Endothelial cell of umbilical vein (primary cell): ENCODE data around the gene PLA2R1. TPM values are rescaled to one million over a fixed set of nuclear protein-coding genes. Genes with fewer than 3 reads are reported as not detected.

Experiments
- BruUV-seq: library from RNA; stranded (reverse); fragments of 400-500 nt; replicated peaks from 2 replicates; lab custom pipeline; 2021; lab: Mats Ljungman, UMichigan
- CTCF ChIA-PET: fragments of 300-600, 350-600 bp; sonication (Branson Sonifier 250); formaldehyde crosslinking; loops from one replicate; lab custom pipeline; 2021; ENCODE audit warnings: antibody characterized with exemption, inconsistent platforms; lab: Charles Lee
- POLR2A ChIA-PET: fragments of 300-600, 350-600 bp; sonication (Branson Sonifier 250); formaldehyde crosslinking; loops from one replicate; lab custom pipeline; 2021; ENCODE audit warnings: antibody characterized with exemption, inconsistent platforms; lab: Charles Lee
- DNase-seq: peaks from one replicate; pipeline ENCODE4 v3.0.0-alpha.2; 2011; ENCODE audit warnings: low read depth, low spot score
- FAIRE-seq: peaks from 2 replicates; lab custom pipeline; 2011; peaks lifted over from hg19 to GRCh38; lab: Jason Lieb, UNC
- H2AFZ ChIP-seq: 2 replicates; pipeline ENCODE4 v1.6.0; 2012; ENCODE audit warnings: low read depth, low read length, control low read depth, inconsistent platforms
- H3K27ac ChIP-seq: 2 replicates; pipeline ENCODE4 v1.5.1; 2011; ENCODE audit warnings: low read depth, mild to moderate bottlenecking, control low read depth, low read length, moderate library complexity; ENCODE audit not compliant: insufficient read depth
- H3K27me3 ChIP-seq, 2 experiments: 2 replicates each; pipeline versions ENCODE4 v1.6.0 to v1.6.1; 2011; ENCODE audit warnings: low read length in 2 of 2, mixed read lengths in 1 of 2; ENCODE audit not compliant: control insufficient read depth in 2 of 2, insufficient read depth in 2 of 2
- H3K36me3 ChIP-seq, 2 experiments: 2 replicates in 1 of 2; 3 replicates in 1 of 2; pipeline ENCODE4 v1.5.1; 2011; ENCODE audit warnings: low read length in 2 of 2, mild to moderate bottlenecking in 1 of 2, moderate library complexity in 1 of 2; ENCODE audit not compliant: control insufficient read depth in 2 of 2, insufficient read depth in 2 of 2; ENCODE audit errors: extremely low read depth in 1 of 2
- H3K4me1 ChIP-seq: 3 replicates; pipeline ENCODE4 v1.5.1; 2011; ENCODE audit warnings: mild to moderate bottlenecking, low read length; ENCODE audit not compliant: control insufficient read depth, insufficient read depth; ENCODE audit errors: extremely low read depth
- H3K4me2 ChIP-seq: 2 replicates; pipeline ENCODE4 v1.6.1; 2011; ENCODE audit warnings: low read length, control low read depth, mixed read lengths; ENCODE audit not compliant: insufficient read depth
- H3K4me3 ChIP-seq, 3 experiments: fragments of 200-600 bp in 1 of 3; sonication (generic), shearing (Covaris generic) in 1 of 3; replicated peaks in 1 of 3; 2 replicates each; pipeline ENCODE4 v1.5.1; 2011 to 2016; ENCODE audit warnings: control low read depth in 3 of 3, low read length in 3 of 3, mild to moderate bottlenecking in 2 of 3, inconsistent platforms in 1 of 3, low read depth in 1 of 3, moderate library complexity in 1 of 3; ENCODE audit not compliant: insufficient read depth in 1 of 3
- H3K79me2 ChIP-seq: 2 replicates; pipeline ENCODE4 v1.6.0; 2012; ENCODE audit warnings: low read length, inconsistent platforms; ENCODE audit not compliant: control insufficient read depth, insufficient read depth
- H3K9ac ChIP-seq: replicated peaks from 2 replicates; pipeline ENCODE3; 2011; ENCODE audit warnings: low read length, control low read depth; ENCODE audit not compliant: insufficient read depth; ENCODE audit errors: extremely low read depth
- H3K9me1 ChIP-seq: replicated peaks from 3 replicates; pipeline ENCODE4 v1.6.0; 2011; ENCODE audit warnings: mild to moderate bottlenecking, low read length; ENCODE audit not compliant: control insufficient read depth, insufficient read depth; ENCODE audit errors: extremely low read depth
- H3K9me3 ChIP-seq: replicated peaks from 2 replicates; pipeline ENCODE4 v1.5.1; 2012; ENCODE audit warnings: low read length, inconsistent platforms; ENCODE audit not compliant: control insufficient read depth, insufficient read depth
- H4K20me1 ChIP-seq: replicated peaks from 2 replicates; pipeline ENCODE3; 2011; ENCODE audit warnings: mild to moderate bottlenecking, low read length; ENCODE audit not compliant: control insufficient read depth, insufficient read depth; ENCODE audit errors: extremely low read depth
- CTCF ChIP-seq, 2 donors: IDR thresholded peaks; 1 replicate in 1 of 2; 2 replicates in 1 of 2; pipeline ENCODE4 v1.5.1; 2011; ENCODE audit warnings: low read length in 2 of 2, mild to moderate bottlenecking in 2 of 2, moderate library complexity in 2 of 2, control low read depth in 1 of 2, inconsistent platforms in 1 of 2, low read depth in 1 of 2; ENCODE audit not compliant: insufficient read depth in 1 of 2; ENCODE audit errors: extremely low read depth in 1 of 2
- EZH2 ChIP-seq: IDR thresholded peaks from 2 replicates; pipeline ENCODE4 v1.6.1; 2012; ENCODE audit warnings: borderline replicate concordance, low read depth, mild to moderate bottlenecking, moderate library complexity, low read length, inconsistent platforms; ENCODE audit not compliant: severe bottlenecking
- FOS ChIP-seq: IDR thresholded peaks from 2 replicates; pipeline ENCODE4 v1.6.1; 2011; ENCODE audit warnings: mild to moderate bottlenecking, low read length, moderate library complexity, borderline replicate concordance; ENCODE audit not compliant: insufficient read depth
- GATA2 ChIP-seq: IDR thresholded peaks from 2 replicates; pipeline ENCODE4 v1.7.0; 2011; ENCODE audit warnings: low read depth, mild to moderate bottlenecking, moderate library complexity, mixed read lengths, low read length; ENCODE audit not compliant: insufficient read length, insufficient read depth
- JUN ChIP-seq: IDR thresholded peaks from 2 replicates; pipeline ENCODE4 v1.6.1; 2011; ENCODE audit warnings: borderline replicate concordance, low read depth; ENCODE audit not compliant: insufficient read length, insufficient read depth
- MAX ChIP-seq: IDR thresholded peaks from 2 replicates; pipeline ENCODE4 v1.6.1; 2011; ENCODE audit not compliant: insufficient read depth, insufficient read length
- MYC ChIP-seq: IDR thresholded peaks from one replicate; pipeline ENCODE4 v1.6.1; 2011; ENCODE audit warnings: mild to moderate bottlenecking, low read depth, low read length
- POLR2A ChIP-seq: IDR thresholded peaks from 2 replicates; pipeline ENCODE4 v1.6.1; 2012; ENCODE audit warnings: low read depth, mild to moderate bottlenecking, control low read depth, low read length
- POLR2AphosphoS5 ChIP-seq: IDR thresholded peaks from 2 replicates; pipeline ENCODE4 v1.6.1; 2012; ENCODE audit warnings: low read depth, mild to moderate bottlenecking, control low read depth, low read length, moderate library complexity; ENCODE audit not compliant: insufficient read depth
- dilution Hi-C: fragments of 300-500 bp; cut with MboI; formaldehyde crosslinking; loops from one replicate; pipeline ENCODE4 v1.15.0; 2019; ENCODE audit warnings: low sequenced_read_pairs; ENCODE audit not compliant: extremely low pct_ligation_motif_present
- intact Hi-C: fragments of 100-400 bp; cut with micrococcal nuclease; formaldehyde crosslinking; loops from one replicate; pipeline ENCODE4 v1.10.0; 2022
- polyA plus RNA-seq, 4 experiments: library from polyadenylated mRNA; depleted of rRNA in 3 of 4; stranded (reverse) in 3 of 4; unstranded in 1 of 4; fragments of >200 nt; gene quantifications; 2 replicates each; pipeline versions ENCODE4 v1.2.1 to v1.2.3, GENCODE V29; 2011 to 2012; ENCODE audit warnings: missing spikeins in 1 of 4
- total RNA-seq: library from RNA; stranded (reverse); gene quantifications from 2 replicates; pipeline ENCODE4 v1.2.3, GENCODE V29; 2021

PLA2R1 gene
- total and polyA plus RNA-seq, 2 donors (not counting 3 experiments of a cell fraction or from before 2014, with no cell fraction given), result 6.9 to 14.4 TPM

- Histone ChIP-seq H3K4me1 (no peaks in the 10 kb centered on the region), H3K4me2 (no peak overlapping the region), H3K9me1 (no peaks in the 10 kb centered on the region), H3K27ac (no peak overlapping the region), H3K9me3 (no peaks in the 10 kb centered on the region), H4K20me1 (no peaks in the 10 kb centered on the region), H3K9ac (no peak overlapping the region), H3K4me3 (no peak overlapping the region), H2AFZ (no peak overlapping the region), H3K36me3 (peaks cover 0 to 9% of the 10 kb centered on the region in 2 experiments), H3K79me2 (no peaks in the 10 kb centered on the region), H3K27me3 (no peaks in the 10 kb centered on the region)
- DNase-seq, result no peak
- no TSS peak for BruUV-seq
- dilution Hi-C loops, result no loop called here
- POLR2A ChIA-PET, result no interaction called here
- intact Hi-C loops, result no loop called here
- no peak for FAIRE-seq
- no peak for TF ChIP-seq FOS
- TF ChIP-seq CTCF (IDR thresholded peaks at IDR 0.05; ENCODE audit: extremely low read depth in 1 of 2, insufficient read depth in 1 of 2, low read depth in 1 of 2, low read length in 2 of 2), result no peak
- TF ChIP-seq POLR2A, result no peak
- no peak for TF ChIP-seq POLR2AphosphoS5
- no peak for TF ChIP-seq JUN
- no peak for TF ChIP-seq MAX
- no peak for TF ChIP-seq GATA2
- no peak for TF ChIP-seq EZH2
- no peak for TF ChIP-seq MYC
- CTCF ChIA-PET, result interaction anchor here (0.6 kb wide), 1 partner anchor 82 kb away, joined by 3 read pairs; no protein-coding TSS in a partner anchor
Measured at GRCh38 chr2:160010361-160011145, 51.9 kb downstream of the PLA2R1 start.
